HG03520 (cell line): ENCODE data around the gene NACAD.
"Not testable (repeated sequence)": the region's sequence is repeated elsewhere in the genome, so short reads cannot be mapped to it uniquely, and the experiment has no call there.

Experiments
- ATAC-seq: cut with Tn5 transposase; IDR thresholded peaks from one replicate; pipeline ENCODE4 v1.9.1; 2021; ENCODE audit warnings: mild to moderate bottlenecking, moderate library complexity; ENCODE audit not compliant: unreplicated experiment

NACAD gene

GRCh38 chr7:45114926-45115325 is 26.2 kb upstream of the NACAD start:
- ATAC-seq: no peak

DNA sequence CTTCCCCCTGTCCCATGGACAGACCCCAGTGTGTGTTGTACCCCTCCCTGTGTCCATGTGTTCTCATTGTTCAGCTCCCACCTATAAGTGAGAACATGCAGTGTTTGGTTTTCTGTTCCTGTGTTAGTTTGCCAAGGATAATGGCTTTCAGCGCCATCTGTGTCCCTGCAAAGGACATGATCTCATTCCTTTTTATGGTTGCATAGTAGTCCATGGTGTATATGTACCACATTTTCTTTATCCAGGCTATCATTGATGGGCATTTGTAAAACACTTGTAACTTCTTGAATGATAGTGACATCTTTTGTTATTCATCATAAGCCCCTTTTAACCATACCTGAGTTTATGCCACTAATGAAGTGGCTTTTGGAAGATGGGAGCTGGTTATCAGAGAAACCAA is 25.5 kb upstream of the NACAD start:
- not testable (repeated sequence) for ATAC-seq

- no peak for ATAC-seq
These were observed 23.9 kb upstream of the NACAD start for GRCh38 chr7:45112648-45113047.

- ATAC-seq: peak; percentile 91
These were observed 22.8 kb upstream of the NACAD start, which contains the start of gene TBRG4 for GRCh38 chr7:45111298-45112223. Gene TBRG4 (minus strand): TSS chr7:45111697. CDS start chr7:45109237, 2,460 bp downstream.

DNA sequence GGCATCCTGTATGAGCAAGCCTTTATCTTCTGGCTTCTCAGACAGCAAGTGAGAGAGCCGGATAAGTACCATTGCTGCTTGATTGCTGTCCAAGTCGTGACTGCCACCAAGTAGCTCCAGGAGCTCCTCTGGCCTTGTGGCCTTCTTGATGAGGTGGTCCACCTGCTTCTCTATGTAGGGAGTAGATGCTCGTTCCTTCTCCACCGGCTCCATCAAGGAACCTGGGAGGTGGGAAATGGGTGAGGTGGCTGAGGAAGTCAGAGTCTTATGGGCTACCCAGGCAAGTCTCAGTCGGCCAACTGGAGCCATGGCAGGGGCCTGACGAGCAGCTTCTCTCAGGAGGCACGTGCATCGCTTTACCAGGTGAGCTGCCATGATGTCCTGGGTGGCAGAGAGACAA is 20.1 kb upstream of the NACAD start:
- no peak for ATAC-seq

- ATAC-seq: no peak
These were observed 18.6 kb upstream of the NACAD start for GRCh38 chr7:45107356-45107755.

DNA sequence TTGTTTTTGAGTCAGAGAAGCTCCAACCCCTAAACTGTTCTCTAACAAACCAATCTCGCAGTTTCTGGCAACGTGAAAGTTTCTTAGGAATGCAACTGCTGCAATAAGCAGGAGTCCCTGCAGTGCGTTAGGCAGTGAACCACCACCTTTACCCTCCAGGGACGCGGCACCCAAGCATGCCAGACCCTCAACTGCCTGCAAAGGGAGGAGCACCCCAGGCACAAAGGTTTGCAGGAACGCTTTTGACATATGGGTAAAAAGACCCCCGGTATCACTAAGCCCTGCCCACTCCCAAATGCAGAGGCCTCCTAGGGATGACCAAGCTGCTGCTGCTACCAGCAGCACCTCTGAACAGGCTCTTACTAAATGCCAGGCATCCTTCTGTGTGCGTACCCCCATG is 18.1 kb upstream of the NACAD start:
- no peak for ATAC-seq

DNA sequence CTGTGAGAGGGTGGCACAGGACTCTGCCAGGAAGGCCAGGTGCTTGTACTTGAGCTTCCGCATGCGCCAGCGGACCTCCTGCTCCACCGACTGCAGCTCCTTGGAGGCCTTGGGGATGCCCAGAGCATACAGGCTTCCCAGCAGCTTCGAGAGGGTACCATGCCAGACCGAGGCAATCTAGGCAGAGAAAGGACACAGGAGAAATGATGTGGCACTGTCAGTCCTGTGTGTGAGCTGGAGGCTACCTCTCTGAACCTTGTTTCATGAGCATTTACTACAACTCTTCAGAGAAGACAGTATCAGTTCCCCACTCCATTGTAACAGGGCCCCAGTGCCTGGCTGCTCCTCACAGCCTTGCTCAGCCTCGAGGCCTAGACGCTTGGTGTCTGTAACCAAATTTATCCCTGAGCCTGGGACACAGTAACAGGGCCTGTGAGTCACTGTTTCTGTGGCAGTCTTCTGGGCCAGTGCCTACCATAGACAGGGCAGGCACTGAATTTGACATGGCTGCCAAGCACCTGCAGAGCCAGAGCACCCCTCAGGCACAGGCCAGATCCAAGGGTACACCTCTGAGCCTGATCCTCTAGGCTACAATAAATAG is 16.9 kb upstream of the NACAD start:
- no peak for ATAC-seq

DNA sequence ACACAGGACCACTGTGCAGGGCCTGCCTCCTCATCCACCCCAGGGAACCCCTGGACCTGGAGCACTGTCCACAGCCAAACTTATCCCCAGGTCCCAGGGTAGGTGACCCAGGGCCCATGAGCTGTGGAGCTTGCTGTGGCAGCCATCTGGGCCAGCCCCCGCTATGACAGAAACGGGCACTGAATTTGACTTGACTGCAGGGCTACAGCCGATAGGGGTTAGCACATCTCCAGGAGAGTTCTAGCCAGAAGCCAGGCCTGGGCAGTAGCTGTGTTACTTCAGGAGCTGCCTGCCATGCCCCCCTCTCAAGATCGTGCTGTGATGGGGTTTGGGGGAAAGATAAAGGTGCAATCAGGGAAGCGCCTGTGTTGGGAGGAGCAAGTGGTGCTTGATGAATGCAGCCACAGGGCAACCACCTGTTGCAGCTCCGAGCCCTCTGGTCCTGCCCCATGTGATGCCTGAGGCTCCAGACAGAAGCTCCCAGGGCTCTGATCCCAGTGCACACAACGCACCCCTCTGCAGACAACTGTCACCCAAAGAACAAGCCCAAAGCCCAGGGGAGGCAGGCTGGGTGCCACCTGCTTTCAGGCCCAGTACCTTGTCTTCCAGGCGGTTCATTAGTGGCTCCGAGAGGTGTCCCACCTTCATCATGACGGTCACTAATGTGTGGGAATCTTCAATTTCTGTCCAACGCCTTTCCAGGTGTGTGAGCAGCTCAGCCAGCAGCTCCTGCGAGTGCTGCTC is 16.2 kb upstream of the NACAD start:
- no peak for ATAC-seq

GRCh38 chr7:45103958-45104843 is 15.4 kb upstream of the NACAD start:
- no peak for ATAC-seq

DNA sequence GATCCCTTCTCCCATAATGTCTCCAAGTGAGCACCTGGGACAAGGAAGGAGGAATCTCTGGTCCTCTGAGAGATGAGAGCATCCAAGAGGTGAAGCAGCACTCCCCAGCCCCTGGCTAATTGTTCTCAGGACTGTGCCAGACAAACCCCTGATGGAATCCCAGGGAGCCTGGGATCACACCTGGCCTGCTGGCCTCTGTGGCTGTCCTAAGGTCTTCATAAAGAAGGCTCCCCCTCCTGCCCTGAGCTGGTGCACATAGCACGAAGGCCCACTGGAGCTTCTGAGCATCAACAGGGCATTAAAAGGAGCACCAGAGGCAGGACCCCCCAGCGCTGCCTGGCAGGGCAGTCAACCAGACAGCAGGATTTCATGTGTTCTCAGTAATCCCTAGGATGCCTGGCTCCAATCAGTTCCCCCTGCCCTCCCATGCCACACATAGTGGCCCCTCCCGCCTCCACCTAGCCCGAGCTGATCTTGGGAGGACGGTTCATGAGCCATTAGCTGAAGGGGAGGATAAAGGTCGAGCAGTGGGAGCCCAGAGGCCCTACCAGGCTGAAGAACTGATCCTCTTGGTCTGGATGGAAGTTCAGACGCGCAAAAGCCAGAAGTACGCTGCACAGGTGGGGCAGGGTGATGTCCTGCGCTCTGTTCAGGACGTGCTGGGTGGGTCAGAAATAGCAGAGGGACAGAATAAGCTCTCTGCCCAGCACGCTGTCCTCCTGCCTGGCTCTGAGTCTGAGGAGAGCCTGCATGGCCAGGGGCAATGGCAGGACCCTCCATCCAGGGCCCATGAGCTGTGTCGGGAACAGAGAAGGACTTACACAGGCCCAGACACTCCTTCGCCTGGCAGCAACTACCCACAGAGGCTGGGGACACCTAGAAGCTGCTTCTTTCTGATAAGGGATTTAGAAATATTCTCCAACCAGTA is 14.3 kb upstream of the NACAD start:
- no peak for ATAC-seq

DNA sequence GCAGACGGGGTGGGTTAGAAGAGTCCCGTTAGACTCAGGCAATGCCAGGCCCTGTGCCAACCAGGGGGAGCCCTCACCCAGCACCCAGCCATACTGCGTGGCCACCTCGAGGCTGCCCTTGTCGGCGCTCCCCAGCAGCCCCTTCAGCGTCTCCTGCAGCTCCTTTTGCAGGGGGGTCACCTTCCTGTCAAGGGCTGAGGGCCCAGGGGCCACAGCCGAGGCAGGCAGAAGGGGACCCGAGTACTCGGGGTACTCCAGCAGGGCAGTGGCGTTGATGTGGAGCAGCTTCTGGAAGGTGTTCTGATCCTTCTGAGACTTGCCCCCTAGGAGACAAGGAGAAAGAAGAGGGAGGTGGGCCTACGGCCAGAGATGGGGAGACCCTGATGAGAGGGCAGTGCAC is 13.0 kb upstream of the NACAD start:
- ATAC-seq: no peak

DNA sequence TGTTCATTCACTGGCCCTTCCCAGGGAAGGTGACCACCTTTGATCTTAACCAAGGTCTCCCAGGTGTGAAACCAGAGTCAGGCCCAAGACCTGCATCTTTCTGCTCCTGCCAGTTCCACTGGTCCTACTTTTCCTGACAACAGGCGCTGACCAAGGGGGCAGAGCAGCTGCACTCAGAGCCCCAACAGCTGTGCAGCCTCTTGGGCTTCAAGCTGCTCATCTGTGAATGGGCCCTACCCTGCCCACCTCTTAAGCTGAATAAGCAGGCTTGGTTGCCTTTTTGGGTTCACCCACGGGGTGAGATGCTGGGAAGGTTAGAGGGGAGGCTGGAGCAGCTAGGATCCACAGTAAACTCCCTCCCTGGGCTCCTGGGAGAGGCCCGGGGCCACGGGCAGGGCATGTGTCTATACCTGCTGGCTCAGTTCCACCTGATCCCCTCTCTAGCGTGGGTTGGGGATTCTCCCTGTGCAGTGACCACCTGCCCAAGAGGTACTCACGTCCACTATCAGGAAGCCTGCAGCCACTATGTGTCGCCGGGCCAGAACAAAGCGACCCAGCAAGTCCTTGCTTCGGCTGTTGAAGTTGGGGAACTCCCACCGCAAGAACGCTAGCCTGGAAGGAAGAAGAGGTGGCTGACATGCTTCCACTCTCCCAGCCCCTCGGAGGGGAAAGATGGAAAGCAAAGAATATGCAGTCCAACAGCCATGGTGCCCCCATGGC is 12.2 kb upstream of the NACAD start:
- ATAC-seq: no peak

GRCh38 chr7:45099891-45100760 is 11.4 kb upstream of the NACAD start:
- no peak for ATAC-seq

GRCh38 chr7:45098983-45099839 is 10.4 kb upstream of the NACAD start:
- ATAC-seq: no peak

DNA sequence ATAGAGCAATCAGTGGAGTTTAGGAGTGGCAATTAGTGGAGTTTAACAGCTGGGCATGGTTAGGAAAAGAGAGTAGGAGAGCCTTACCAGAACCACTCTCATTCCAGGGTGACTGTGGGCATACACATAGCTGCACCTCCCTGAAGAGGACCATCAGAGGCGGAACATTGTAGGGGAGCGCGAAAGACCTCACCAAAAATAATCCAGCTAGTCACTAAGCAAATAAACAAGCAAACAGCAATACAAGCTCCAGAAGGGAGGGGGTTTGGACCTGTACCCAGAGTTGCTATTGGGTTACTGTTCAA is 4.1 kb upstream of the NACAD start:
- ATAC-seq: no peak
